ENCODE data around the gene ADAMTS8. TPM values are rescaled to one million over a fixed set of nuclear protein-coding genes. Genes with fewer than 3 reads are reported as not detected.

Gene ADAMTS8
- total and polyA plus RNA-seq, 2 donors (not counting 3 experiments of a cell fraction or from before 2014, with no cell fraction given), result not detected

DNA sequence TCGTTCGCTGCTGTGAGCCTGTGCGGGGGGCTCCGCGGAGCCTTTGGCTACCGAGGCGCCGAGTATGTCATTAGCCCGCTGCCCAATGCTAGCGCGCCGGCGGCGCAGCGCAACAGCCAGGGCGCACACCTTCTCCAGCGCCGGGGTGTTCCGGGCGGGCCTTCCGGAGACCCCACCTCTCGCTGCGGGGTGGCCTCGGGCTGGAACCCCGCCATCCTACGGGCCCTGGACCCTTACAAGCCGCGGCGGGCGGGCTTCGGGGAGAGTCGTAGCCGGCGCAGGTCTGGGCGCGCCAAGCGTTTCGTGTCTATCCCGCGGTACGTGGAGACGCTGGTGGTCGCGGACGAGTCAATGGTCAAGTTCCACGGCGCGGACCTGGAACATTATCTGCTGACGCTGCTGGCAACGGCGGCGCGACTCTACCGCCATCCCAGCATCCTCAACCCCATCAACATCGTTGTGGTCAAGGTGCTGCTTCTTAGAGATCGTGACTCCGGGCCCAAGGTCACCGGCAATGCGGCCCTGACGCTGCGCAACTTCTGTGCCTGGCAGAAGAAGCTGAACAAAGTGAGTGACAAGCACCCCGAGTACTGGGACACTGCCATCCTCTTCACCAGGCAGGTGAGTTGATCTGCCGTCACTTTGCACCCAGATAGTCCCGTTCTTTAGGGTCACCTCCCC lies 21.0 kb upstream of the ADAMTS8 start:
- Histone ChIP-seq H3K9me3 (replicated peaks; ENCODE audit: control insufficient read depth, insufficient read depth, low read length) (no peaks in the 10 kb centered on the region), H3K4me3 (replicated peaks in 1 of 3; ENCODE audit: insufficient read depth in 1 of 3, low read depth in 1 of 3, low read length in 3 of 3) (no peak overlapping the region), H2AFZ (ENCODE audit: low read depth, low read length) (no peak overlapping the region), H4K20me1 (replicated peaks; ENCODE audit: control insufficient read depth, extremely low read depth, insufficient read depth, low read length) (no peaks in the 10 kb centered on the region), H3K4me1 (ENCODE audit: control insufficient read depth, extremely low read depth, insufficient read depth, low read length) (no peaks in the 10 kb centered on the region), H3K79me2 (ENCODE audit: control insufficient read depth, insufficient read depth, low read length) (no peaks in the 10 kb centered on the region), H3K27me3 (ENCODE audit: control insufficient read depth in 2 of 2, insufficient read depth in 2 of 2, low read length in 2 of 2) (peaks cover 25 to 30% of the 10 kb centered on the region in 2 experiments), H3K9ac (replicated peaks; ENCODE audit: extremely low read depth, insufficient read depth, low read length) (no peak overlapping the region), H3K4me2 (ENCODE audit: insufficient read depth, low read length) (no peak overlapping the region), H3K36me3 (ENCODE audit: control insufficient read depth in 2 of 2, extremely low read depth in 1 of 2, insufficient read depth in 2 of 2, low read length in 2 of 2) (no peaks in the 10 kb centered on the region), H3K9me1 (replicated peaks; ENCODE audit: control insufficient read depth, extremely low read depth, insufficient read depth, low read length) (no peaks in the 10 kb centered on the region), H3K27ac (ENCODE audit: insufficient read depth, low read depth, low read length) (no peak overlapping the region)
- BruUV-seq (replicated peaks), result no TSS peak
- intact Hi-C loops (cut with micrococcal nuclease) (no loop called here), dilution Hi-C loops (cut with MboI; ENCODE audit: extremely low pct_ligation_motif_present, low sequenced_read_pairs) (loop anchor here (25.0 kb wide), 1 partner anchor 413 kb away; no protein-coding TSS in a partner anchor)
- TF ChIP-seq, protein P1, sequence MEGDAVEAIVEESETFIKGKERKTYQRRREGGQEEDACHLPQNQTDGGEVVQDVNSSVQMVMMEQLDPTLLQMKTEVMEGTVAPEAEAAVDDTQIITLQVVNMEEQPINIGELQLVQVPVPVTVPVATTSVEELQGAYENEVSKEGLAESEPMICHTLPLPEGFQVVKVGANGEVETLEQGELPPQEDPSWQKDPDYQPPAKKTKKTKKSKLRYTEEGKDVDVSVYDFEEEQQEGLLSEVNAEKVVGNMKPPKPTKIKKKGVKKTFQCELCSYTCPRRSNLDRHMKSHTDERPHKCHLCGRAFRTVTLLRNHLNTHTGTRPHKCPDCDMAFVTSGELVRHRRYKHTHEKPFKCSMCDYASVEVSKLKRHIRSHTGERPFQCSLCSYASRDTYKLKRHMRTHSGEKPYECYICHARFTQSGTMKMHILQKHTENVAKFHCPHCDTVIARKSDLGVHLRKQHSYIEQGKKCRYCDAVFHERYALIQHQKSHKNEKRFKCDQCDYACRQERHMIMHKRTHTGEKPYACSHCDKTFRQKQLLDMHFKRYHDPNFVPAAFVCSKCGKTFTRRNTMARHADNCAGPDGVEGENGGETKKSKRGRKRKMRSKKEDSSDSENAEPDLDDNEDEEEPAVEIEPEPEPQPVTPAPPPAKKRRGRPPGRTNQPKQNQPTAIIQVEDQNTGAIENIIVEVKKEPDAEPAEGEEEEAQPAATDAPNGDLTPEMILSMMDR (IDR thresholded peaks at IDR 0.05; ENCODE audit: extremely low read depth in 1 of 2, insufficient read depth in 1 of 2, low read depth in 1 of 2, low read length in 2 of 2), result no peak
- TF ChIP-seq EZH2 (IDR thresholded peaks at IDR 0.05; ENCODE audit: borderline replicate concordance, low read depth, low read length, severe bottlenecking), result peak; percentile 78
- FAIRE-seq (no peak), DNase-seq (ENCODE audit: low read depth, low spot score) (no peak)
- POLR2A ChIA-PET, result no interaction called here
- CTCF ChIA-PET, result no interaction called here

All from endothelial cell of umbilical vein (primary cell).